HG03378 (cell line): Measurements from ENCODE around the gene PIMREG.

ENCODE experiments used
- ATAC-seq: cut with Tn5 transposase; IDR thresholded peaks from one replicate; pipeline ENCODE4 v1.9.1; 2021; ENCODE audit warnings: mild to moderate bottlenecking, moderate library complexity; ENCODE audit not compliant: unreplicated experiment

Gene PIMREG

GRCh38 chr17:6437466-6437865 lies 6.8 kb upstream of the PIMREG start:
- ATAC-seq, result no peak

GRCh38 chr17:6437956-6438355 lies 6.3 kb upstream of the PIMREG start:
- ATAC-seq, result no peak

- ATAC-seq, result no peak
Observed at GRCh38 chr17:6439951-6440350, 4.3 kb upstream of the PIMREG start.

DNA sequence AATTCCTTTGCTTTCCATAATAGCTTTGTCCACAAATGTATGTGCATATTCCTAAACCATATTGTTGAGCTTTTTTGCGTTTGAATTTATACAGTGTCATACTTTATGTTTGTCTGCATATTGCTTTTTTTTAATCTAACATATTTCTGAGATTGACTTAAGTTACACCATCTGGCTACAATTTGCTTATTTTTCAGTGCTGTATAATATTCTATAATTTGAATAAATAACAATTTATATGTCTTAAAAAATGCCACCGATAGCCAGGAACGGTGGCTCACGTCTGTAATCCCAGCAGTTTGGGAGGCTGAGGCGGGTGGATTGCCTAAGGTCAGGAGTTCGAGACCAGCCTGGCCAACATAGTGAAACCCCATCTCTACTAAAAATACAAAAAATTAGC lies 1.5 kb upstream of the PIMREG start:
- ATAC-seq, result no peak

GRCh38 chr17:6444571-6445335 lies 498 bp downstream of the PIMREG start:
- ATAC-seq, result no peak

DNA sequence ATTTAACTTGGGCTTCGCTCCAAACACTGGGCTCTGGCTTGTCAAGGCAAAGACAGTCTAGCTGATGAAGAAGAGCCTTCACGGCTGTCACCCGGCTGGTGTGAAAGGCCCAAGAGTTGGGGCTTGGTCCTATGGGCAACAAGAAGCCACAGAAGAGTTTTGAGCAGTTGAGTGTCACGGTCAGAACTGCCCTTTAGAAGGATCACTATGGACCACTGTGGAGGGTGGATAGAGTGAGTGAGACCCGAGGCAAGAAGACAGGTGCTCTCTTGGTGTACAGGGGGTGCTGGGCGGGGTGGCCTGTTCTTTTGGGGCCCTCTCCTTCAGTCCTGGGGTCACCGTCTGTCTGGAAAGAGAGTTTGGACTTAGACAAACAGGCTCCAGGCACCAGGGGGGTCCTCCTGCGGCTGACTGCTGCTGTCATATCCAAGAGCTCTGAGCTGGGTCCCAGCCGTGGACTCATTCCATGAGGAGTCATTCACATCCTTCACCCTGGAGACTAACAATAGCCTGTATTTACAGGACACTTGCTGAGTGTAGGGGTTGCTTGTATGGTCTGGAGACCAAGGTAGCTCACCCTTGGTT lies 2.4 kb downstream of the PIMREG start:
- ATAC-seq, result no peak

- ATAC-seq, result no peak
Observed at GRCh38 chr17:6448473-6448872, 4.2 kb downstream of the PIMREG start.

DNA sequence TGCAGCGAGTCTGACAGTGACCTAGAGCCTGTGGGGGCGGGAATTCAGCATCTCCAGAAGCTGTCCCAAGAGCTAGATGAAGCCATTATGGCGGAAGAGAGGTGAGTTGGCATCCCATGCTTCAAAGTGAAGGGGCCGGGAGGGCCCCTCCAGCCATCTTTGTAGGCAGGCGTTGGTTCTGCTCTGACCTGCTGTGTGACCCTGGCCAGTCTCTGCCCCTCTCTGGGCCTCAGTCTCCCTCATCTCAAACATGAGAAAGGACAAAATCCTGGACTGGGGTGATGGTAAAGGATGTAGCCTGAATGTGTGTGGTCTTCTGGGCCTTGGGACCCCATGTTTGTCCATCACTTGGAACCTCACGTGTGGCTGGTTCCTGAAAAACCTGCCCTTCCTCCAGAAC lies 5.1 kb downstream of the PIMREG start:
- no peak for ATAC-seq

DNA sequence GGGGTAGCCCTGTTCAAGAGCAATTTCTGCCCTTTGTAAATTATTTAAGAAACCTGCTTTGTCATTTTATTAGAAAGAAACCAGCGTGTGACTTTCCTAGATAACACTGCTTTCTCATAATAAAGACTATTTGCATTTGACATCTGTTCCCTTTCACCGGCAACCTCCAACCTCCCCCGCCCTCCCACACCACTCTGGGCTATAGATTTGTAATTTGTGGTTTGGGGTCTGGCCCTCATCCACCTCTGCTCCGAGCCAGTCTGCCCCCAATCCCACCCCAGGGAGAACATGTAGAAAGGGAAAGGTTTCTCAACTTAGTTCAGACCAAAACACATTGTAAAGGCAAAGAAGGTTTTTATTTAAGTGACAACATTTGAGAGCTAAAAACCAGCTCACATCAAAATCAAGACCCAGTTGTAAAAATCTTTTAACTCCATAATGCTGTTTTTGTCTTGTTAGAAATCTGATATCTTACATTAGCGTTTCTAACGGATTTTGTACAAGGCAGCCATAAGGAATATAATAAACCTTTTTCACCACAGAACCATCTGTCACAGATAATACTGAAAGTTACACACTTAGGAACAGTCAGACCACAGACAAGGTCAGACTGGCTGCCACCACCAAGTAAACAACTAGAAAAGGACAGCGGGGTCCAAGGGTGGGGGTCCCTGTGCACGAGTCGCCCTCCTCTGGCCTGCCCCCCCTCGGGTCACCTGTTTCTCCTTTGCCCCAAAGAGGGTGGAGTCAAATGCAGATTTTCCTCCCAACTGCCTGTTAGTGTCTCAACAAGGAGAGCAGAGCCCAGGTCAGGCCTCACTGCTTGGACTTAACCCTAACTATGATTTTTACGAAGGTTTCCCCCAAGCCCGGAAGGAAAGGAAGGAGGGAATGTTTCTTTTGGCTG lies 6.9 kb downstream of the PIMREG start:
- no peak for ATAC-seq

DNA sequence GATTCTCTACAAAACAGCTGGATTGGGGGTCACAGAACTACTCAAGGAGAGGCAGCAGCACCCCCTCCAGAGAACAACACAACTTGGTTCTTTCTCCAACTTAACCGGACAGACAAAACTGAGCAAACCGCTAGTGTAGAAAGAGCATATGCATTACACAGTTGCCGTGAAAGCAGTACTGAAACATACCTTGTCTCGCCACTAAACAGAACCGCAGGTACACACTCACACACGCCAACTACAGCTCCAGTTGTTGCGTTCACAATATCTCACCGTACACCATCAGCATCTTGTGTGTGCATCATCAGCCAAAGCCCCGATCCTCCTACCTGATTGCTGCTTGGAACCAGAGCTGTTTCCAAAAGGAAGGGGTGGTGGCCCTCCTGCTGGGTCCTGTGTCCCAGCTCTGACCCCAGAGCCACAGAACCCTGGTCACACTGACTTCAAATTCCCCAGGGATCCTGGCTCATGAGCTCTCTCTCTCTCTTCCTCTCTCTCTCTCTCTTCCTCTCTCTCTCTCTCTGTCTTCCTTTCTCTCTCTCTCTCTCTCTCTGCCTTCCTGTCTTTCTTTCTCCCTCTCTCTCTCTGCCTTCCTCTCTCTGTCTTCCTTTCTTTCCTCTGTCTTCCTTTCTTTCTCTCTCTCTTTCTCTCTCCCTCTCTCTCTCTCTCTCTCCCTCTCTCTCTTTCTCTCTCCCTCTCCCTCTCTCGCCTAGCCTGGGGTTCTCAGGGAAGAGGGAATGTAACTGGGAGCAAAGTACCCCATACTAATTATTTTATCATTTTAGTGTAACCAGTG lies 8.4 kb downstream of the PIMREG start:
- no peak for ATAC-seq

DNA sequence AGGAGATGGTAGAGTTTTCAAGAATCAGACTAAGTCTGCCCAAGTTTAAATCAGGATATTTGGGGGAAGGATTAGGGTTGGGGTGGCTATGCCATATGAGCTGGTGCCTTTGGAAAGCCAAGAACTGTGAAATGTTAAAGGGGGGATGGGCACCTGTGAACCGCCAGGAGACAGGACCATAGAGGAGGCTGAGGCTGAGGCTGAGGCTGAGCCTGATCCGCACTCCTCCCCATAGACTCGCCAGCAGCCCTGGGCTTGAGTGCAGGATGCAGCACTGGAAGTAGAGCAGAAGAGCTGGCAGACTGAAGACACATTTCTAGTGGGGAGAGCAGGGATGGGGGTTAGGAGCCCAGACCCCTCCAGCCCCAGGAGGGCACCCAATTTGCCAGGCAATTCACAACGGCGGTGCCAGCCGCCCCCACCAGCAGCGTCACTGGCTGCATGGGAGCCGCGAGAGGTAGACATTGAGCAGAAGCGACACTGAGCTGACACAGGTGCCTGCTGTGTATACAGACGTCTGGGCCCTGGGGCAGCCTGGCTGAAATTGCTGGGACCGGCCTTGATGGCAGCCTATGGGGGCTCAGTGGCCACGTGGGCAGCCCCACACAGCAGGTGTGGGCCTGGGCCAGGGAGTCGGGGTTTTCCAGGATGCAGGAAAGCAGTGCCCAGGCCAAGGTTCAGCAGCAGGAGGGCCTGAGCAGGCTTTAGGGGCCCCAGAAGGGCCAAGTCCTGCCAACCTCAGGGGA lies 9.2 kb downstream of the PIMREG start:
- ATAC-seq, result no peak

DNA sequence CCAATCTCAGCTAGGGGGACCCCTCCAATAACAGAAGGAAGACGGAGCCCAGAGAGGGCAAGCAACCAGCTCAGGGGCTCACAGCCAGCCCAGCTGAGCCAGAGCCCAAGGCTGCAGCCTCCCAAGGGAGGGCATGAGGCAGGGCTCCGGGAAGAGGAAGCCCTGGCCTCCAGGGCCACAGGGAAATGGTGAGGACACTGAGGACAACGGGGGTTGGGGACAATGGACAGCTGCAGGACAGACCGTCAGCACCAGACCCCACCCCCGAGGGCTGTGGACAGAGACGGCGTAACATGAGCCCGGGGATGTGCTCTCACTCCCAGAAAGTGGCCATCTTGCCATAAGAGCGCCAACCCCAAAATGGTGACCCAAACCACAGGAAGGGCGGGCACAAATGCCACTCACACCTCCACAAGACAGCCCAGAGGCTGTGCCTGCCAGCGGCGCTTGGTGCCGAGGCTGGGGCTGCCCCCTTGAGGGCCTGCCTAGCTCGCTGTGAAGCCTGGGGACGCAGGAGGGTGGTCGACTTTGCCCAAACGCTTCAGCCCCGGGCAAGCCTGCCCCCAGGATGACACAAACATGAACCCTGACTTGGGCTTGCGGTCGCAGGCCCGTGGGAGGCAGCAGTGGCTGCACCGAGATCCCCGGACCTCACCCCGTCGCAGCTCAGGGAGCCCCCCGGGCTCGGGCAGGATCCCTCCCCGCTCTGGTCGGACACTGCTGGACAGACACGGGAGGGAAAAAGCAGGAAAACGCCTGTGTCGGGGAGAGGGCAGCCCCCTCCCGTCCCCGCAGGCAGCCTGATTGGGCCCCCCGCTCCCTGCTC lies 10.5 kb downstream of the PIMREG start:
- no peak for ATAC-seq

DNA sequence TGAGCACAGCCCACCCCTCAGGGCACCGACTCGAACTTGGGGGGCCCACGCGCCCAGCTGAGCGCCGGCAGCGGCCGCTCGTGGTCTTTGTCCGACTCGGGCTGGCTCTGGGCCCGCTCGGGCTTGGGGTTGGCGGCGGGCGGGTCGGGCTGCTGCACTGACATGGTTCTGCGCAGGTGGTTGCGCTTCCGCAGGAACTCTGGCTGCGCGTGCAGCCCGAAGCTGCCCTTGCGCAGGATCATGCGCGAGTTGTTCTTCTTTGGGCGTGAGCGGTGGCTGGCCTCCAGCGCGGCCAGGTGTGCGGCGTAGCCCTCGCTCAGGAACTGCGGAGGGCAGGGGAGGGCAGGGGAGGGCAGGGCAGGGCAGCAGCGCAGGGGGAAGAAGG lies 11.1 kb downstream of the PIMREG start:
- no peak for ATAC-seq

GRCh38 chr17:6456321-6456720 lies 12.1 kb downstream of the PIMREG start:
- no peak for ATAC-seq

GRCh38 chr17:6456914-6457687 lies 12.8 kb downstream of the PIMREG start:
- no peak for ATAC-seq

GRCh38 chr17:6457688-6458459 lies 13.6 kb downstream of the PIMREG start:
- ATAC-seq, result no peak

GRCh38 chr17:6458460-6458950 lies 14.2 kb downstream of the PIMREG start:
- ATAC-seq, result no peak
